Left lung (tissue), 10 donors: Measurements from ENCODE around the gene PLEKHG5. TPM values are rescaled to one million over a fixed set of nuclear protein-coding genes. Genes with fewer than 3 reads are reported as not detected.

Experiments
- ATAC-seq: fragments of 200-7000 bp; cut with Tn5 transposase; one replicate; pipeline ENCODE4 v1.9.1; 2020; ENCODE audit warnings: moderate library complexity
- DNase-seq, 4 donors: peaks; one replicate each; pipeline ENCODE4 v3.0.0-alpha.2; 2013 to 2020
- H3K27ac ChIP-seq, 2 donors: fragments of 200-600 bp; sonication (generic) in 1 of 2; one replicate each; pipeline versions ENCODE4 v1.5.0 to v1.8.0; 2020 to 2021
- H3K27me3 ChIP-seq, 2 donors: fragments of 200-600 bp; sonication (generic) in 1 of 2; one replicate each; pipeline versions ENCODE4 v1.5.0 to v1.8.0; 2020 to 2021
- H3K36me3 ChIP-seq, 2 donors: fragments of 200-600 bp; sonication (generic) in 1 of 2; one replicate each; pipeline versions ENCODE4 v1.5.0 to v1.8.0; 2020 to 2021
- H3K4me1 ChIP-seq, 2 donors: fragments of 200-600 bp; one replicate each; pipeline ENCODE4 v1.8.0; 2021
- H3K4me3 ChIP-seq, 2 donors: fragments of 200-600 bp; sonication (generic) in 1 of 2; one replicate each; pipeline versions ENCODE4 v1.5.0 to v1.8.0; 2020 to 2021; ENCODE audit warnings: mild to moderate bottlenecking in 1 of 2
- H3K9me3 ChIP-seq, 2 donors: fragments of 200-600 bp; sonication (generic) in 1 of 2; one replicate each; pipeline versions ENCODE4 v1.5.0 to v1.8.0; 2020 to 2021
- CTCF ChIP-seq, 2 donors: fragments of 200-600 bp; sonication (generic) in 1 of 2; IDR thresholded peaks; one replicate each; pipeline versions ENCODE4 v1.5.0 to v1.8.0; 2021; ENCODE audit warnings: antibody characterized with exemption in 2 of 2
- intact Hi-C, 2 donors: fragments of 100-400 bp; cut with DNase I; formaldehyde crosslinking; loops; one replicate each; pipeline versions ENCODE4 v1.11.2 to v1.14.2; 2022
- polyA plus RNA-seq, 6 donors: library from polyadenylated mRNA; unstranded; fragments of 120-200 nt; gene quantifications; one replicate each; pipeline ENCODE4 v1.2.1, GENCODE V29; 2013; ENCODE audit not compliant: insufficient read length in 6 of 6
- total RNA-seq, 2 donors: library from RNA; stranded (reverse); fragmentation: NEBNext Ultra II Directional; extraction: Animal tissue kit (Norgen Biotek cat#: 25700); gene quantifications; one replicate each; pipeline ENCODE4 v1.2.1, GENCODE V29; 2021
- donor health status: DM: no; HTN: yes; CAD: no.
- donor health status: DM: no; HTN: no; CAD: no.

The PLEKHG5 gene
- total and polyA plus RNA-seq, 8 donors, result 6.3 to 35.7 (median 28.8) TPM

- DNase-seq, result no peak
- no peak for TF ChIP-seq CTCF (IDR thresholded peaks at IDR 0.05)
- Histone ChIP-seq H3K27me3 (peaks cover 0 to 38% of the 10 kb centered on the region in 2 donors), H3K36me3 (no peaks in the 10 kb centered on the region), H3K4me1 (peaks cover 0 to 19% of the 10 kb centered on the region in 2 donors), H3K27ac (no peak overlapping the region), H3K4me3 (no peak overlapping the region), H3K9me3 (no peaks in the 10 kb centered on the region)
- intact Hi-C loops, result no loop called here
- no peak for ATAC-seq
These were observed 9.9 kb upstream of the PLEKHG5 start for GRCh38 chr1:6501279-6501813.

GRCh38 chr1:6500544-6501278, 9.2 kb upstream of the PLEKHG5 start:
- no peak for TF ChIP-seq CTCF (IDR thresholded peaks at IDR 0.05)
- no peak for ATAC-seq
- intact Hi-C loops, result no loop called here

GRCh38 chr1:6499296-6499695, 7.8 kb upstream of the PLEKHG5 start:
- intact Hi-C loops, result no loop called here
- Histone ChIP-seq H3K27ac (no peak overlapping the region), H3K36me3 (no peaks in the 10 kb centered on the region), H3K9me3 (no peaks in the 10 kb centered on the region), H3K4me1 (peaks cover 0 to 19% of the 10 kb centered on the region in 2 donors), H3K27me3 (peaks cover 0 to 44% of the 10 kb centered on the region in 2 donors), H3K4me3 (no peak overlapping the region)
- ATAC-seq (no peak), DNase-seq (no peak)
- TF ChIP-seq CTCF (IDR thresholded peaks at IDR 0.05), result no peak

More at GRCh38 chr1:6500544-6501278, 9.2 kb upstream of the PLEKHG5 start:
- Histone ChIP-seq H3K4me1 (peaks cover 0 to 19% of the 10 kb centered on the region in 2 donors), H3K27me3 (peaks cover 0 to 38% of the 10 kb centered on the region in 2 donors), H3K9me3 (no peaks in the 10 kb centered on the region), H3K4me3 (no peak overlapping the region), H3K36me3 (no peaks in the 10 kb centered on the region), H3K27ac (no peak overlapping the region)
- no peak for DNase-seq

- Histone ChIP-seq H3K4me3 (no peak overlapping the region), H3K4me1 (peaks cover 0 to 19% of the 10 kb centered on the region in 2 donors), H3K27me3 (peaks cover 0 to 44% of the 10 kb centered on the region in 2 donors), H3K9me3 (no peaks in the 10 kb centered on the region), H3K27ac (no peak overlapping the region), H3K36me3 (no peaks in the 10 kb centered on the region)
- no peak for TF ChIP-seq CTCF (IDR thresholded peaks at IDR 0.05)
- ATAC-seq (no peak), DNase-seq (peak in 1 of 4 donors; percentile 62)
- intact Hi-C loops, result no loop called here
These were observed 7.2 kb upstream of the PLEKHG5 start for GRCh38 chr1:6498576-6499111.

GRCh38 chr1:6497867-6498575, 6.6 kb upstream of the PLEKHG5 start:
- no peak for TF ChIP-seq CTCF (IDR thresholded peaks at IDR 0.05)
- Histone ChIP-seq H3K36me3 (no peaks in the 10 kb centered on the region), H3K27me3 (peaks cover 0 to 44% of the 10 kb centered on the region in 2 donors), H3K4me1 (peaks cover 0 to 19% of the 10 kb centered on the region in 2 donors), H3K9me3 (no peaks in the 10 kb centered on the region), H3K27ac (no peak overlapping the region), H3K4me3 (peak overlapping the region; percentile 38 to 41)
- DNase-seq, result no peak
- no peak for ATAC-seq
- intact Hi-C loops, result no loop called here
